GM12873 (cell line): ENCODE results near the gene ISYNA1.

Experiments used
- CTCF ChIP-seq: IDR thresholded peaks from 2 replicates; pipeline ENCODE4 v1.5.1; 2012; ENCODE audit warnings: low read depth, mild to moderate bottlenecking, moderate library complexity, low read length, control low read depth; ENCODE audit not compliant: insufficient read depth; ENCODE audit errors: missing control alignments

Gene ISYNA1

GRCh38 chr19:18412610-18413239 lies 25.2 kb downstream of the ISYNA1 start:
- TF ChIP-seq CTCF: no peak

- peak; percentile 73 for TF ChIP-seq CTCF
These were observed 29.9 kb downstream of the ISYNA1 start for GRCh38 chr19:18408053-18408476.

- TF ChIP-seq CTCF: no peak
These were observed 31.2 kb downstream of the ISYNA1 start for GRCh38 chr19:18406749-18407148.

GRCh38 chr19:18401580-18402112 lies 36.3 kb downstream of the ISYNA1 start:
- TF ChIP-seq CTCF: peak; percentile 49

GRCh38 chr19:18399008-18399407 lies 38.9 kb downstream of the ISYNA1 start:
- no peak for TF ChIP-seq CTCF

GRCh38 chr19:18397242-18398202 lies 40.4 kb downstream of the ISYNA1 start, which contains the start of gene LRRC25:
LRRC25 (minus strand) TSS chr19:18397622; CDS start chr19:18396963, 659 bp downstream.
- no peak for TF ChIP-seq CTCF

- no peak for TF ChIP-seq CTCF
These were observed 41.3 kb downstream of the ISYNA1 start for GRCh38 chr19:18396471-18397241.
